PC-9 (cell line): ENCODE data around the gene RNASEH2B. TPM values are rescaled to one million over a fixed set of nuclear protein-coding genes. Genes with fewer than 3 reads are reported as not detected.

ENCODE experiments used
- BruUV-seq: library from RNA; stranded (reverse); fragments of 400-500 nt; replicated peaks from 2 replicates; lab custom pipeline; 2021; lab: Mats Ljungman, UMichigan
- CTCF ChIA-PET: fragments of 300-600 bp; sonication (Branson Sonifier 250); formaldehyde crosslinking; loops from one replicate; lab custom pipeline; 2022; ENCODE audit warnings: antibody characterized with exemption; lab: Charles Lee
- POLR2A ChIA-PET: fragments of 300-600 bp; sonication (Branson Sonifier 250); formaldehyde crosslinking; loops from one replicate; lab custom pipeline; 2022; ENCODE audit warnings: antibody characterized with exemption; ENCODE audit not compliant: unreplicated experiment; lab: Charles Lee
- DNase-seq, 2 experiments: peaks; one replicate each; pipeline versions ENCODE4 v3.0.0 to v3.0.0-alpha.2; 2015 to 2022; ENCODE audit warnings: mixed read lengths in 1 of 2
- H2AFZ ChIP-seq: fragments of 200-600 bp; sonication (generic); 2 replicates; pipeline ENCODE4 v1.8.1; 2017; ENCODE audit warnings: antibody characterized with exemption
- H3F3A ChIP-seq: fragments of 200-600 bp; sonication (generic); 2 replicates; pipeline ENCODE4 v1.8.1; 2017; ENCODE audit warnings: antibody characterized with exemption, mild to moderate bottlenecking, low read depth; ENCODE audit not compliant: insufficient read depth
- H3K27ac ChIP-seq: fragments of 200-600 bp; sonication (generic); 2 replicates; pipeline ENCODE4 v1.6.1; 2016; ENCODE audit warnings: mixed run types
- H3K27me3 ChIP-seq: fragments of 200-600 bp; sonication (generic); 2 replicates; pipeline ENCODE4 v1.6.1; 2016; ENCODE audit warnings: low read depth, mixed run types; ENCODE audit not compliant: insufficient read depth
- H3K36me3 ChIP-seq: fragments of 200-600 bp; sonication (generic); 2 replicates; pipeline ENCODE4 v1.6.1; 2016; ENCODE audit warnings: low read depth, mixed run types
- H3K4me1 ChIP-seq: fragments of 200-600 bp; sonication (generic); replicated peaks from 2 replicates; pipeline ENCODE4 v1.6.1; 2016; ENCODE audit warnings: mixed run types; ENCODE audit not compliant: insufficient read depth
- H3K4me2 ChIP-seq: fragments of 200-600 bp; sonication (generic); 2 replicates; pipeline ENCODE4 v1.6.1; 2017; ENCODE audit warnings: mixed run types
- H3K4me3 ChIP-seq: fragments of 200-600 bp; sonication (generic); 2 replicates; pipeline ENCODE4 v1.6.1; 2016; ENCODE audit warnings: mixed run types
- H3K79me2 ChIP-seq: fragments of 200-600 bp; sonication (generic); 2 replicates; pipeline ENCODE4 v1.6.1; 2017; ENCODE audit warnings: low read depth, mixed run types
- H3K9me2 ChIP-seq: fragments of 200-600 bp; sonication (generic); 2 replicates; pipeline ENCODE4 v1.8.1; 2017; ENCODE audit warnings: mild to moderate bottlenecking; ENCODE audit not compliant: insufficient read depth
- H3K9me3 ChIP-seq: fragments of 200-600 bp; sonication (generic); 2 replicates; pipeline ENCODE4 v1.8.1; 2016; ENCODE audit warnings: low read depth; ENCODE audit not compliant: insufficient read depth
- H4K20me1 ChIP-seq: fragments of 200-600 bp; sonication (generic); 2 replicates; pipeline ENCODE4 v1.8.1; 2017; ENCODE audit not compliant: insufficient read depth
- EZH2 ChIP-seq: fragments of 200-600 bp; sonication (generic); IDR thresholded peaks from 2 replicates; pipeline ENCODE4 v1.8.0; 2017; ENCODE audit warnings: antibody characterized with exemption, low read depth
- intact Hi-C: fragments of 100-400 bp; cut with micrococcal nuclease; formaldehyde crosslinking; loops from one replicate; pipeline ENCODE4 v1.10.0; 2022; ENCODE audit not compliant: unreplicated experiment
- total RNA-seq: library from RNA; stranded (reverse); gene quantifications from 2 replicates; pipeline ENCODE4 v1.2.3, GENCODE V29; 2021
- TF ChIP-seq, protein P1 (sequence below): fragments of 200-600 bp; sonication (generic); conservative IDR thresholded peaks from 2 replicates; pipeline ENCODE4 v1.6.1; 2017; ENCODE audit warnings: mixed run types, antibody characterized with exemption, mild to moderate bottlenecking, moderate library complexity

Gene RNASEH2B
- total RNA-seq, 1 experiment from 2014 or later = 45.8 TPM

DNA sequence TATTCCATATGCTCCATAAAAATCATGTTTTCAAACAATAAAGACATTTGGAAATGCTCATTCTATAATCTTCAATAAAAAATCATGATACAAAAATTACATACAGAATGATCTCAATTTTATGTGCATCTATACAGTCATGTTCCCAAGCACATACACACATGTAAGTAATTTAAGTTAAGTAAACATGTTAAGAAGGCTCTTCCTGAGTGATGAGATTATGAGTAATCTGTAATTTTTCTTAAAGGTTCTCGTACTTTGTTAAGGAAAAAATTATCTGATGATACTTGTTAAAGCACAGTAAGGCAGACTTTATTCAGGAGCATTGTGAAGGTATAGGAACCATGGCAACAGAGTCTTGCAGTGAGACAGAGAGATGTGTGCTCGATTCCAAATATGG, 36.1 kb upstream of the RNASEH2B start:
- Histone ChIP-seq H3K9me3 (no peaks in the 10 kb centered on the region), H3F3A (no peaks in the 10 kb centered on the region), H3K36me3 (no peaks in the 10 kb centered on the region), H3K79me2 (no peaks in the 10 kb centered on the region), H3K4me1 (no peaks in the 10 kb centered on the region), H3K27me3 (no peaks in the 10 kb centered on the region), H3K4me2 (no peak overlapping the region), H3K27ac (no peak overlapping the region), H4K20me1 (no peaks in the 10 kb centered on the region), H2AFZ (no peak overlapping the region), H3K4me3 (no peak overlapping the region), H3K9me2 (no peaks in the 10 kb centered on the region; the same call in 1 of the 2 replicates)
- no TSS peak for BruUV-seq
- ChIA-PET POLR2A (no interaction called here), CTCF (no interaction called here)
- intact Hi-C loops = no loop called here
- TF ChIP-seq, protein P1, sequence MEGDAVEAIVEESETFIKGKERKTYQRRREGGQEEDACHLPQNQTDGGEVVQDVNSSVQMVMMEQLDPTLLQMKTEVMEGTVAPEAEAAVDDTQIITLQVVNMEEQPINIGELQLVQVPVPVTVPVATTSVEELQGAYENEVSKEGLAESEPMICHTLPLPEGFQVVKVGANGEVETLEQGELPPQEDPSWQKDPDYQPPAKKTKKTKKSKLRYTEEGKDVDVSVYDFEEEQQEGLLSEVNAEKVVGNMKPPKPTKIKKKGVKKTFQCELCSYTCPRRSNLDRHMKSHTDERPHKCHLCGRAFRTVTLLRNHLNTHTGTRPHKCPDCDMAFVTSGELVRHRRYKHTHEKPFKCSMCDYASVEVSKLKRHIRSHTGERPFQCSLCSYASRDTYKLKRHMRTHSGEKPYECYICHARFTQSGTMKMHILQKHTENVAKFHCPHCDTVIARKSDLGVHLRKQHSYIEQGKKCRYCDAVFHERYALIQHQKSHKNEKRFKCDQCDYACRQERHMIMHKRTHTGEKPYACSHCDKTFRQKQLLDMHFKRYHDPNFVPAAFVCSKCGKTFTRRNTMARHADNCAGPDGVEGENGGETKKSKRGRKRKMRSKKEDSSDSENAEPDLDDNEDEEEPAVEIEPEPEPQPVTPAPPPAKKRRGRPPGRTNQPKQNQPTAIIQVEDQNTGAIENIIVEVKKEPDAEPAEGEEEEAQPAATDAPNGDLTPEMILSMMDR = no peak
- DNase-seq = no peak

DNA sequence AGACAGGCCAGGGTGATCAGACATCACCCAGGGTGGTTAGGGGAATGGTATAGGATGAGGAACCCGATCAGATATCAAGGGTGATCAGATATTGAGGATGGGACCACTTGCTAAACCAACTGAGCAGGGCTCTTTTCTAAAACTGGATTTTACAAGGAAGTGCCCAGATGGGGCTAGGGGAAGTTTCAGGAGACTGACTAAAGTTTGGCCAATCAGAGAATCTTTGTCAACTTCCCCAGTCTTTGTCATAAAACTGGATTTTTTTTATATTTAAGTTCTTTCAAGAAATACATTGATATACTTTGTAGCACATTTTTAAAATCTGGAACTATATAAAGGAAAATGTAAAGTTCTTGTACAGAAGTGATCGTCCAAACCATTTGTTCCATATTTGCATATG, 35.6 kb upstream of the RNASEH2B start:
- Histone ChIP-seq H3K4me1 (no peaks in the 10 kb centered on the region), H3K36me3 (no peaks in the 10 kb centered on the region), H3K4me3 (no peak overlapping the region), H4K20me1 (no peaks in the 10 kb centered on the region), H2AFZ (no peak overlapping the region), H3K79me2 (no peaks in the 10 kb centered on the region), H3K9me2 (no peaks in the 10 kb centered on the region; the same call in 1 of the 2 replicates), H3K27ac (no peak overlapping the region), H3K27me3 (no peaks in the 10 kb centered on the region), H3F3A (no peaks in the 10 kb centered on the region), H3K4me2 (no peak overlapping the region), H3K9me3 (no peaks in the 10 kb centered on the region)
- BruUV-seq = no TSS peak
- intact Hi-C loops = no loop called here
- TF ChIP-seq, protein P1 = no peak
- TF ChIP-seq EZH2 = no peak
- ChIA-PET CTCF (no interaction called here), POLR2A (no interaction called here)
- DNase-seq = no peak

DNA sequence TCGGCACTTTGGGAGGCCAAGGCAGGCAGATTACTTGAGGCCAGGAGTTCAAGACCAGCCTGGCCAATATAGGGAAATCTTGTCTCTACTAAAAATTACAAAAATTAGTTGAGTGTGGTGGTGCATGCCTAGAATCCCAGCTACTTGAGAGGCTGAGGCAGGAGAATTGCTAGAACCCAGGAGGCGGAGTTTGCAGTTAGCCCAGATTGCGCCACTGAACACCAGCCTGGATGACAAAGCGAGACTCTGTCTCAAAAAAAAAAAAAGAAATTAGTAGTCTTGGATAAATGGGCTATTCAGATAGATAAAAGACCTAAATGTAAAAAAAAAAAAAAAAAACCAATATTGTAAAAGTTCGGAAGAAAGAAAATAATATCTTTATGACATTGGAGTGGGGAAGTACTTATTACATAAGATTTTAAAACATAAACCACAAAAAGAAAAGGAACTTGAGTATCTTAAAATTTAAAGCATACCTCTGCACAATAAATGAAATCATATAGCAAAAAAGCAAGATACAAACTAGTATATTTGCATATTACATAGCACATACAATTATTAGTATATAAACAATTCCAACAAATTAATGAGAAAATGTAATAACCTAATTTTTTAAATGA, 26.7 kb upstream of the RNASEH2B start:
- no peak for DNase-seq
- Histone ChIP-seq H3K79me2 (no peaks in the 10 kb centered on the region), H3K27ac (no peak overlapping the region), H3K4me1 (no peaks in the 10 kb centered on the region), H3F3A (no peaks in the 10 kb centered on the region), H3K4me3 (no peak overlapping the region), H3K9me3 (no peaks in the 10 kb centered on the region), H3K9me2 (peaks cover 3% of the 10 kb centered on the region; the same call in 1 of the 2 replicates), H4K20me1 (no peaks in the 10 kb centered on the region), H3K4me2 (no peak overlapping the region), H3K27me3 (no peaks in the 10 kb centered on the region), H3K36me3 (no peaks in the 10 kb centered on the region), H2AFZ (no peak overlapping the region)
- ChIA-PET POLR2A (no interaction called here), CTCF (no interaction called here)
- BruUV-seq = no TSS peak
- no peak for TF ChIP-seq EZH2
- TF ChIP-seq, protein P1 = no peak
- intact Hi-C loops = no loop called here
